BE2C (cell line): ENCODE data around the gene GNB1L.

ENCODE experiments used
- DNase-seq: peaks from one replicate; pipeline ENCODE4 v3.0.0-alpha.2; 2020
- H3K27me3 ChIP-seq: fragments of 250-450 bp; sonication (Bioruptor Pico); 2 replicates; pipeline ENCODE4 v1.5.1; 2020; ENCODE audit warnings: mild to moderate bottlenecking
- H3K36me3 ChIP-seq: fragments of 250-450 bp; sonication (Bioruptor Pico); 2 replicates; pipeline ENCODE4 v1.5.1; 2020; ENCODE audit warnings: mild to moderate bottlenecking
- H3K4me1 ChIP-seq: fragments of 250-450 bp; sonication (Bioruptor Pico); 2 replicates; pipeline ENCODE4 v1.5.1; 2020
- H3K4me3 ChIP-seq: 2 replicates; pipeline ENCODE4 v1.5.1; 2011; ENCODE audit warnings: low read depth, low read length
- H3K9me3 ChIP-seq: fragments of 250-450 bp; sonication (Bioruptor Pico); 2 replicates; pipeline ENCODE4 v1.5.1; 2020
- CTCF ChIP-seq: IDR thresholded peaks from 2 replicates; pipeline ENCODE4 v1.5.1; 2012; ENCODE audit warnings: mild to moderate bottlenecking, low read depth, low read length

Gene GNB1L

GRCh38 chr22:19772422-19772672 is 82.3 kb downstream of the GNB1L start:
- H3K36me3 ChIP-seq = no peaks in the 10 kb centered on the region
- H3K27me3 ChIP-seq = peaks cover 56% of the 10 kb centered on the region
- no peak for TF ChIP-seq CTCF
- no peak for DNase-seq
- no peak overlapping the region for H3K4me3 ChIP-seq
- no peaks in the 10 kb centered on the region for H3K4me1 ChIP-seq
- H3K9me3 ChIP-seq = no peaks in the 10 kb centered on the region; the same call in 1 of the 2 replicates

GRCh38 chr22:19770349-19771220 is 84.1 kb downstream of the GNB1L start:
- no peaks in the 10 kb centered on the region for H3K36me3 ChIP-seq
- no peaks in the 10 kb centered on the region for H3K4me1 ChIP-seq
- TF ChIP-seq CTCF = no peak
- peak; percentile 5 for DNase-seq
- H3K27me3 ChIP-seq = peaks cover 73% of the 10 kb centered on the region
- H3K4me3 ChIP-seq = no peak overlapping the region
- no peaks in the 10 kb centered on the region; the same call in 1 of the 2 replicates for H3K9me3 ChIP-seq

GRCh38 chr22:19769393-19769715 is 85.3 kb downstream of the GNB1L start:
- no peaks in the 10 kb centered on the region; the same call in 1 of the 2 replicates for H3K9me3 ChIP-seq
- H3K4me1 ChIP-seq = no peaks in the 10 kb centered on the region
- H3K36me3 ChIP-seq = no peaks in the 10 kb centered on the region
- TF ChIP-seq CTCF = no peak
- peak; percentile 5 for DNase-seq
- H3K4me3 ChIP-seq = no peak overlapping the region
- peaks cover 86% of the 10 kb centered on the region for H3K27me3 ChIP-seq

- Histone ChIP-seq H3K36me3 (no peaks in the 10 kb centered on the region), H3K4me3 (no peak overlapping the region), H3K27me3 (peaks cover 92% of the 10 kb centered on the region), H3K9me3 (no peaks in the 10 kb centered on the region; the same call in 1 of the 2 replicates), H3K4me1 (no peaks in the 10 kb centered on the region)
- no peak for DNase-seq
- no peak for TF ChIP-seq CTCF
These were observed 87.0 kb downstream of the GNB1L start for GRCh38 chr22:19767427-19768341.

GRCh38 chr22:19766511-19767426 is 87.9 kb downstream of the GNB1L start:
- no peak for TF ChIP-seq CTCF
- Histone ChIP-seq H3K4me3 (no peak overlapping the region), H3K27me3 (peaks cover 91% of the 10 kb centered on the region), H3K9me3 (no peaks in the 10 kb centered on the region; the same call in 1 of the 2 replicates), H3K36me3 (no peaks in the 10 kb centered on the region), H3K4me1 (no peaks in the 10 kb centered on the region)
- DNase-seq = no peak
